GM12801 (cell line): ENCODE measurements around the gene ADGRV1.

ENCODE experiments used
- TF ChIP-seq, protein P1 (sequence below): IDR thresholded peaks from one replicate; pipeline ENCODE4 v1.5.1; 2011; ENCODE audit warnings: control low read depth; ENCODE audit not compliant: insufficient read length; ENCODE audit errors: extremely low read depth

Gene ADGRV1

DNA sequence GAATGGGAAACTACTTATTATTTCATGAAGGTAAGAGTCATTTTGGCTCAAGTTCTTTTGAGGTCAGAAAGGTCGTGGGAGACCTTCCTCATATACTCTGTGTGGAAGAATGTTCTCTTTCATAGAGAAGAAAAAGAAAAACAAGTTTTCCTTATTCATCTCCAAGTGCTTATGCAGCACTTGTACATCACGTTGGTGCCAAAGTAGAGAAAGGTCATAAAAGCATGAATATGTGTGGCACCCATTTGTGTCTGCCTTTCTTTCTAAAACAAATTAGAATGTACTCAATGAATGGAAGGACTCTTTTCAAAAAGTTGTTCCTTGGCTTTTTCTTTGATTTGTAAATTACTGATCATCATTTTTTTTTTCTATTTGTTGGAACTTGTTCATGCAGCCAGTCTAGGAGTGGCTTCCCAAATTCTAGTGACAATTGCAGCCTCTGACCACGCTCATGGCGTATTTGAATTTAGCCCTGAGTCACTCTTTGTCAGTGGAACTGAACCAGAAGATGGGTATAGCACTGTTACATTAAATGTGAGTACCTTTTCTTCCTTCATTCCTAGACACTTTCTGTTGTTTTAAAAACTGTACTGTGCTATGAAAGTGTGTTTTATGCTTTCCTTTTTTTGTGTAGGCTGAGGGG lies 122.4 kb downstream of the ADGRV1 start:
- TF ChIP-seq, protein P1, sequence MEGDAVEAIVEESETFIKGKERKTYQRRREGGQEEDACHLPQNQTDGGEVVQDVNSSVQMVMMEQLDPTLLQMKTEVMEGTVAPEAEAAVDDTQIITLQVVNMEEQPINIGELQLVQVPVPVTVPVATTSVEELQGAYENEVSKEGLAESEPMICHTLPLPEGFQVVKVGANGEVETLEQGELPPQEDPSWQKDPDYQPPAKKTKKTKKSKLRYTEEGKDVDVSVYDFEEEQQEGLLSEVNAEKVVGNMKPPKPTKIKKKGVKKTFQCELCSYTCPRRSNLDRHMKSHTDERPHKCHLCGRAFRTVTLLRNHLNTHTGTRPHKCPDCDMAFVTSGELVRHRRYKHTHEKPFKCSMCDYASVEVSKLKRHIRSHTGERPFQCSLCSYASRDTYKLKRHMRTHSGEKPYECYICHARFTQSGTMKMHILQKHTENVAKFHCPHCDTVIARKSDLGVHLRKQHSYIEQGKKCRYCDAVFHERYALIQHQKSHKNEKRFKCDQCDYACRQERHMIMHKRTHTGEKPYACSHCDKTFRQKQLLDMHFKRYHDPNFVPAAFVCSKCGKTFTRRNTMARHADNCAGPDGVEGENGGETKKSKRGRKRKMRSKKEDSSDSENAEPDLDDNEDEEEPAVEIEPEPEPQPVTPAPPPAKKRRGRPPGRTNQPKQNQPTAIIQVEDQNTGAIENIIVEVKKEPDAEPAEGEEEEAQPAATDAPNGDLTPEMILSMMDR: no peak

GRCh38 chr5:90682278-90682677 lies 123.7 kb downstream of the ADGRV1 start:
- TF ChIP-seq, protein P1: no peak

DNA sequence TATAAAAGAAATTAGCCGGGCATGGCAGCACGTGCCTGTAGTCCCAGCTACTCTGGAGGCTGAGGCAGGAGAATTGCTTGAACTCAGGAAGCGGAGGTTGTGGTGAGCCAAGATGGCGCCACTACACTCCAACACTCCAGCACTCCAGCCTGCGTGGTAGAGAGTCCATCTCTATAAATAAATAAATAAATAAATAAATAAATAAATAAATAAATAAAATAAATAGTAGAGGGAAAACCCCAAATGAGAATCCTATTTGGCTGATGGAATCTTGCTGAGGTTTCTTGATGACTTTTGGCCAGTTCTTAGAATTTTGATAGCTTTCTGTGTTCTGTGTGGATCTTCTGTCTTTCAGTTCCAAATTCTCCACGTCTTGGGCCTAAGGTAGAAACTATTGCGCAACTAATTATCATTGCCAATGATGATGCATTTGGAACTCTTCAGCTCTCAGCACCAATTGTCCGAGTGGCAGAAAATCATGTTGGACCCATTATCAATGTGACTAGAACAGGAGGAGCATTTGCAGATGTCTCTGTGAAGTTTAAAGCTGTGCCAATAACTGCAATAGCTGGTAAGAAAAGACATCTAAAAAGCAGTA lies 126.9 kb downstream of the ADGRV1 start:
- TF ChIP-seq, protein P1: no peak

GRCh38 chr5:90689064-90689463 lies 130.5 kb downstream of the ADGRV1 start:
- TF ChIP-seq, protein P1: no peak

GRCh38 chr5:90690307-90690706 lies 131.7 kb downstream of the ADGRV1 start:
- TF ChIP-seq, protein P1: no peak

DNA sequence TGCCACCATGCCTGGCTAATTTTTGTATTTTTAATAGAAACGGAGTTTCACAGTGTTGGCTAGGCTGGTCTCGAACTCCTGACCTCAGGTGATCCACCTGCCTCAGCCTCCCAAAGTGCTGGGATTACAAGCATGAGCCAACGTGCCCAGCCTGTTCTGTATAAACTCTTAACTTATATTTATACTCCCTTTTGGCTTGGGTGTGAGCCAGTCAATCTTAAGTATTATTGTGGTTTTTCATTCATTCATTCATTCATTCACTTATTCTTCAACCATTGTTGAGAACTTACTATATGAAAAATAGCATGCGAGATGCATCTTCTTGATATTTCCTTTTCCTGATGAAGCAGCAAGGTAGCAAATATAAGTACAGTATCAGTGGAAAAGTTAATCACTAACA lies 132.9 kb downstream of the ADGRV1 start:
- TF ChIP-seq, protein P1: no peak

- TF ChIP-seq, protein P1: no peak
These were observed 137.6 kb downstream of the ADGRV1 start for GRCh38 chr5:90696153-90696552.
